Measurements from ENCODE around the gene DEGS2. TPM values are rescaled to one million over a fixed set of nuclear protein-coding genes. Genes with fewer than 3 reads are reported as not detected.
"Not testable (repeated sequence)": the region's sequence is repeated elsewhere in the genome, so short reads cannot be mapped to it uniquely, and the experiment has no call there.

Gene DEGS2
- total RNA-seq, 1 experiment from 2014 or later = 5.1 TPM

GRCh38 chr14:100159865-100160533, 554 bp upstream of the DEGS2 start:
- no peaks in the 10 kb centered on the region for H3K36me3 ChIP-seq (ENCODE audit: control insufficient read depth, insufficient read depth, low read length)
- intact Hi-C loops (cut with micrococcal nuclease; ENCODE audit: unreplicated experiment) = loop anchor here (5.0 kb wide), 1 partner anchor 43 kb away; no protein-coding TSS in a partner anchor
- H3K4me1 Mint-ChIP-seq (ENCODE audit: low read depth, unreplicated experiment) = no peaks in the 10 kb centered on the region
- no TSS peak for BruUV-seq (replicated peaks)
- no peaks in the 10 kb centered on the region for H3K27me3 Mint-ChIP-seq (ENCODE audit: insufficient read depth, unreplicated experiment)
- no peaks in the 10 kb centered on the region for H3K36me3 Mint-ChIP-seq (ENCODE audit: insufficient read depth, unreplicated experiment)
- no peak for TF ChIP-seq CTCF (IDR thresholded peaks at IDR 0.05; ENCODE audit: insufficient read depth in 1 of 2, low read depth in 1 of 2, low read length in 1 of 2, severe bottlenecking in 1 of 2, unreplicated experiment in 1 of 2)
- H3K9me3 Mint-ChIP-seq (ENCODE audit: unreplicated experiment) = no peaks in the 10 kb centered on the region
- DNase-seq = no peak
- POLR2A ChIA-PET = interaction anchor here (0.6 to 0.9 kb wide), 2 partner anchors 29 to 45 kb away, joined by 3 read pairs; no protein-coding TSS in a partner anchor
- H3K9me3 ChIP-seq = no peaks in the 10 kb centered on the region
- peaks cover 13% of the 10 kb centered on the region; the same call in 1 of the 2 replicates for H3K4me1 ChIP-seq
- CTCF ChIA-PET = interaction anchor here (0.6 to 1.3 kb wide), 4 partner anchors 14 to 61 kb away, joined by 4 to 6 read pairs (median 4); no protein-coding TSS in a partner anchor
- H3K27me3 ChIP-seq (replicated peaks; ENCODE audit: control insufficient read depth, insufficient read depth, low read length) = no peaks in the 10 kb centered on the region; the same call in 1 of the 2 replicates
- no peak overlapping the region for H3K27ac Mint-ChIP-seq (ENCODE audit: unreplicated experiment)
- H3K4me3 ChIP-seq (ENCODE audit: low read depth, low read length) = peak overlapping the region; percentile 56
- peak overlapping the region; percentile 69 for H3K4me3 Mint-ChIP-seq (ENCODE audit: unreplicated experiment)

- no peak for TF ChIP-seq CTCF (IDR thresholded peaks at IDR 0.05; ENCODE audit: insufficient read depth in 1 of 2, low read depth in 1 of 2, low read length in 1 of 2, severe bottlenecking in 1 of 2, unreplicated experiment in 1 of 2)
- intact Hi-C loops (cut with micrococcal nuclease; ENCODE audit: unreplicated experiment) = loop anchor here (5.0 kb wide), 1 partner anchor 41 kb away; no protein-coding TSS in a partner anchor
- H3K4me3 Mint-ChIP-seq (ENCODE audit: unreplicated experiment) = peak overlapping the region; percentile 69
- DNase-seq = no peak
- BruUV-seq (replicated peaks) = no TSS peak
- Histone ChIP-seq H3K27me3 (replicated peaks; ENCODE audit: control insufficient read depth, insufficient read depth, low read length) (no peaks in the 10 kb centered on the region; the same call in 1 of the 2 replicates), H3K9me3 (0 out of 2 replicates have a peak, but pooled peaks cover 3% of the 10 kb centered on the region), H3K4me1 (peaks cover 13% of the 10 kb centered on the region; the same call in 1 of the 2 replicates), H3K4me3 (ENCODE audit: low read depth, low read length) (peak overlapping the region; percentile 56), H3K36me3 (ENCODE audit: control insufficient read depth, insufficient read depth, low read length) (no peaks in the 10 kb centered on the region)
- no peaks in the 10 kb centered on the region for H3K9me3 Mint-ChIP-seq (ENCODE audit: unreplicated experiment)
- ChIA-PET CTCF (interaction anchor here (1.2 kb wide), 1 partner anchor 34 kb away, joined by 3 read pairs; no protein-coding TSS in a partner anchor), POLR2A (no interaction called here)
- no peak overlapping the region for H3K27ac Mint-ChIP-seq (ENCODE audit: unreplicated experiment)
- no peaks in the 10 kb centered on the region for H3K27me3 Mint-ChIP-seq (ENCODE audit: insufficient read depth, unreplicated experiment)
- no peaks in the 10 kb centered on the region for H3K4me1 Mint-ChIP-seq (ENCODE audit: low read depth, unreplicated experiment)
- no peaks in the 10 kb centered on the region for H3K36me3 Mint-ChIP-seq (ENCODE audit: insufficient read depth, unreplicated experiment)
Measured at GRCh38 chr14:100158566-100159093, 815 bp downstream of the DEGS2 start.

- H3K4me3 Mint-ChIP-seq (ENCODE audit: unreplicated experiment) = peak overlapping the region; percentile 50
- H3K4me1 ChIP-seq = peaks cover 13% of the 10 kb centered on the region; the same call in 1 of the 2 replicates
- H3K36me3 ChIP-seq (ENCODE audit: control insufficient read depth, insufficient read depth, low read length); H3K9me3 Mint-ChIP-seq (ENCODE audit: unreplicated experiment); H3K36me3 Mint-ChIP-seq (ENCODE audit: insufficient read depth, unreplicated experiment); BruUV-seq (replicated peaks); H3K27me3 ChIP-seq (replicated peaks; ENCODE audit: control insufficient read depth, insufficient read depth, low read length); POLR2A ChIA-PET; H3K27me3 Mint-ChIP-seq (ENCODE audit: insufficient read depth, unreplicated experiment); H3K9me3 ChIP-seq; H3K4me3 ChIP-seq (ENCODE audit: low read depth, low read length); H3K27ac Mint-ChIP-seq (ENCODE audit: unreplicated experiment); H3K4me1 Mint-ChIP-seq (ENCODE audit: low read depth, unreplicated experiment); DNase-seq: not testable (repeated sequence)
- intact Hi-C loops (cut with micrococcal nuclease; ENCODE audit: unreplicated experiment) = loop anchor here (5.0 kb wide), 1 partner anchor 40 kb away; no protein-coding TSS in a partner anchor
- CTCF ChIA-PET = interaction anchor here (0.6 to 1.2 kb wide), 2 partner anchors 35 to 177 kb away, joined by 3 to 4 read pairs; no protein-coding TSS in a partner anchor
Measured at GRCh38 chr14:100157548-100158232, 1.8 kb downstream of the DEGS2 start.
